ENCODE measurements around the gene KLHL25. TPM values are rescaled to one million over a fixed set of nuclear protein-coding genes. Genes with fewer than 3 reads are reported as not detected.
"Not testable (repeated sequence)": the region's sequence is repeated elsewhere in the genome, so short reads cannot be mapped to it uniquely, and the experiment has no call there.

KLHL25 gene
- 9.0 and 9.8 TPM in 2 replicates for total RNA-seq

- peak; percentile 98 for DNase-seq
- Mint-ChIP-seq H3K9me3 (no peaks in the 10 kb centered on the region), H3K4me3 (peak within 1 kb of the TSS; percentile 89), H3K27me3 (no peaks in the 10 kb centered on the region), H3K4me1 (peaks cover 30% of the 10 kb centered on the region), H3K36me3 (ENCODE audit: low read depth) (peaks cover 4% of the 10 kb centered on the region), H3K27ac (peak within 1 kb of the TSS; percentile 89)
- intact Hi-C loops (cut with micrococcal nuclease) = loop anchor here (1.0 to 5.0 kb wide), 4 partner anchors 9 to 812 kb away; partner anchors contain the start of gene PDE8A
Observed at GRCh38 chr15:85794598-85795336, at the start of gene KLHL25. Gene KLHL25 (minus strand): TSS chr15:85794925. CDS start chr15:85769810, 25,115 bp downstream.

GRCh38 chr15:85840802-85841152, 46.1 kb upstream of the KLHL25 start:
- Mint-ChIP-seq H3K4me3 (peak overlapping the region; percentile 76), H3K27me3 (peaks cover 19% of the 10 kb centered on the region), H3K4me1 (peaks cover 10% of the 10 kb centered on the region), H3K9me3 (no peaks in the 10 kb centered on the region), H3K36me3 (ENCODE audit: low read depth) (no peaks in the 10 kb centered on the region), H3K27ac (no peak overlapping the region)
- DNase-seq = no peak
- intact Hi-C loops (cut with micrococcal nuclease) = loop anchor here (1.0 to 10.0 kb wide), 4 partner anchors 48 to 353 kb away; partner anchors contain the start of gene KLHL25

GRCh38 chr15:85840079-85840801, 45.5 kb upstream of the KLHL25 start:
- no peak overlapping the region for H3K27ac Mint-ChIP-seq
- peaks cover 14% of the 10 kb centered on the region for H3K27me3 Mint-ChIP-seq
- peak overlapping the region; percentile 76 for H3K4me3 Mint-ChIP-seq
- intact Hi-C loops (cut with micrococcal nuclease) = loop anchor here (1.0 to 10.0 kb wide), 4 partner anchors 48 to 353 kb away; partner anchors contain the start of gene KLHL25
- H3K9me3 Mint-ChIP-seq = no peaks in the 10 kb centered on the region
- no peaks in the 10 kb centered on the region for H3K36me3 Mint-ChIP-seq (ENCODE audit: low read depth)
- peak; percentile 95 for DNase-seq
- H3K4me1 Mint-ChIP-seq = peaks cover 10% of the 10 kb centered on the region

- Mint-ChIP-seq H3K9me3 (no peaks in the 10 kb centered on the region), H3K36me3 (ENCODE audit: low read depth) (no peaks in the 10 kb centered on the region), H3K4me1 (peaks cover 10% of the 10 kb centered on the region), H3K27ac (no peak overlapping the region), H3K4me3 (no peak overlapping the region), H3K27me3 (peaks cover 8% of the 10 kb centered on the region)
- intact Hi-C loops (cut with micrococcal nuclease) = loop anchor here (1.0 to 10.0 kb wide), 4 partner anchors 47 to 352 kb away; partner anchors contain the start of gene KLHL25
- no peak for DNase-seq
Observed at GRCh38 chr15:85839643-85840042, 44.9 kb upstream of the KLHL25 start.

- Mint-ChIP-seq H3K4me3 (no peak overlapping the region), H3K9me3 (no peaks in the 10 kb centered on the region), H3K36me3 (ENCODE audit: low read depth) (no peaks in the 10 kb centered on the region), H3K4me1 (peaks cover 10% of the 10 kb centered on the region), H3K27me3 (peaks cover 5% of the 10 kb centered on the region), H3K27ac (no peak overlapping the region)
- no peak for DNase-seq
- intact Hi-C loops (cut with micrococcal nuclease) = no loop called here
Observed at GRCh38 chr15:85838655-85839054, 43.9 kb upstream of the KLHL25 start.

- Mint-ChIP-seq H3K4me1 (peaks cover 10% of the 10 kb centered on the region), H3K9me3 (no peaks in the 10 kb centered on the region), H3K4me3 (no peak overlapping the region), H3K27me3 (peaks cover 1% of the 10 kb centered on the region), H3K27ac (no peak overlapping the region), H3K36me3 (ENCODE audit: low read depth) (no peaks in the 10 kb centered on the region)
- intact Hi-C loops (cut with micrococcal nuclease) = no loop called here
- DNase-seq = no peak
Observed at GRCh38 chr15:85837881-85838280, 43.2 kb upstream of the KLHL25 start.

- Mint-ChIP-seq H3K4me1 (peaks cover 10% of the 10 kb centered on the region), H3K9me3 (no peaks in the 10 kb centered on the region), H3K27ac (no peak overlapping the region), H3K36me3 (ENCODE audit: low read depth) (no peaks in the 10 kb centered on the region), H3K27me3 (peaks cover 3% of the 10 kb centered on the region), H3K4me3 (no peak overlapping the region)
- no peak for DNase-seq
- intact Hi-C loops (cut with micrococcal nuclease) = no loop called here
Observed at GRCh38 chr15:85837011-85837433, 42.3 kb upstream of the KLHL25 start.

- peaks cover 4% of the 10 kb centered on the region for H3K27me3 Mint-ChIP-seq
- H3K4me1 Mint-ChIP-seq = no peaks in the 10 kb centered on the region
- intact Hi-C loops (cut with micrococcal nuclease) = no loop called here
- H3K27ac Mint-ChIP-seq = no peak overlapping the region
- H3K36me3 Mint-ChIP-seq (ENCODE audit: low read depth) = no peaks in the 10 kb centered on the region
- no peak for DNase-seq
- H3K4me3 Mint-ChIP-seq = no peak overlapping the region
- no peaks in the 10 kb centered on the region for H3K9me3 Mint-ChIP-seq
Observed at GRCh38 chr15:85834651-85835050, 39.9 kb upstream of the KLHL25 start.

- DNase-seq = no peak
- intact Hi-C loops (cut with micrococcal nuclease) = no loop called here
- no peaks in the 10 kb centered on the region for H3K4me1 Mint-ChIP-seq
- H3K9me3 Mint-ChIP-seq = no peaks in the 10 kb centered on the region
- no peak overlapping the region for H3K4me3 Mint-ChIP-seq
- no peak overlapping the region for H3K27ac Mint-ChIP-seq
- no peaks in the 10 kb centered on the region for H3K36me3 Mint-ChIP-seq (ENCODE audit: low read depth)
- H3K27me3 Mint-ChIP-seq = peaks cover 5% of the 10 kb centered on the region
Observed at GRCh38 chr15:85832394-85832793, 37.7 kb upstream of the KLHL25 start.

- peak; percentile 75 for DNase-seq
- Mint-ChIP-seq H3K4me1 (no peaks in the 10 kb centered on the region), H3K27ac (no peak overlapping the region), H3K27me3 (peaks cover 5% of the 10 kb centered on the region), H3K4me3 (no peak overlapping the region), H3K9me3 (no peaks in the 10 kb centered on the region), H3K36me3 (ENCODE audit: low read depth) (no peaks in the 10 kb centered on the region)
- intact Hi-C loops (cut with micrococcal nuclease) = no loop called here
Observed at GRCh38 chr15:85831415-85832113, 36.8 kb upstream of the KLHL25 start.

- H3K9me3 Mint-ChIP-seq; H3K27ac Mint-ChIP-seq; H3K36me3 Mint-ChIP-seq (ENCODE audit: low read depth); H3K4me3 Mint-ChIP-seq; H3K27me3 Mint-ChIP-seq; intact Hi-C loops (cut with micrococcal nuclease); H3K4me1 Mint-ChIP-seq; DNase-seq: not testable (repeated sequence)
Observed at GRCh38 chr15:85829754-85830153, 35.0 kb upstream of the KLHL25 start.

- intact Hi-C loops (cut with micrococcal nuclease) = no loop called here
- H3K9me3 Mint-ChIP-seq = no peaks in the 10 kb centered on the region
- no peak overlapping the region for H3K27ac Mint-ChIP-seq
- DNase-seq = no peak
- H3K27me3 Mint-ChIP-seq = peaks cover 5% of the 10 kb centered on the region
- H3K4me1 Mint-ChIP-seq = no peaks in the 10 kb centered on the region
- no peaks in the 10 kb centered on the region for H3K36me3 Mint-ChIP-seq (ENCODE audit: low read depth)
- no peak overlapping the region for H3K4me3 Mint-ChIP-seq
Observed at GRCh38 chr15:85828874-85829273, 34.1 kb upstream of the KLHL25 start.

- intact Hi-C loops (cut with micrococcal nuclease) = no loop called here
- no peaks in the 10 kb centered on the region for H3K36me3 Mint-ChIP-seq (ENCODE audit: low read depth)
- peaks cover 3% of the 10 kb centered on the region for H3K27me3 Mint-ChIP-seq
- no peak overlapping the region for H3K4me3 Mint-ChIP-seq
- H3K9me3 Mint-ChIP-seq = no peaks in the 10 kb centered on the region
- no peaks in the 10 kb centered on the region for H3K4me1 Mint-ChIP-seq
- H3K27ac Mint-ChIP-seq = no peak overlapping the region
- no peak for DNase-seq
Observed at GRCh38 chr15:85828126-85828525, 33.4 kb upstream of the KLHL25 start.

All from activated CD4-positive, alpha-beta T cell treated with anti-CD3 and anti-CD28 coated beads, Interleukin-2, amount 10 ng/mL, durations not matched to agents 24 days and 14 days (primary cell).